Measurements from ENCODE around the gene ARID5B. TPM values are rescaled to one million over a fixed set of nuclear protein-coding genes. Genes with fewer than 3 reads are reported as not detected.

The ARID5B gene
- total RNA-seq, 4 donors from 2014 or later = 7.6 to 36.3 (median 21.2) TPM

- intact Hi-C loops (cut with DNase I) = no loop called here
- Histone ChIP-seq H3K4me1 (no peaks in the 10 kb centered on the region), H3K9me3 (no peaks in the 10 kb centered on the region), H3K27me3 (no peaks in the 10 kb centered on the region), H3K27ac (no peak overlapping the region), H3K36me3 (no peaks in the 10 kb centered on the region), H3K4me3 (replicated peaks in 1 of 3) (no peak overlapping the region)
- no peak for DNase-seq
- 83 to 91% methylated on average over 1 of the region's 1 CpG for WGBS, 2 donors
- TF ChIP-seq CTCF (IDR thresholded peaks at IDR 0.05) (no peak), POLR2A (IDR thresholded peaks at IDR 0.05) (no peak)
These were observed 219.7 kb downstream of the ARID5B start for GRCh38 chr10:62121187-62121530.

GRCh38 chr10:62127975-62128374, 226.5 kb downstream of the ARID5B start:
- TF ChIP-seq POLR2A (IDR thresholded peaks at IDR 0.05) = no peak
- TF ChIP-seq CTCF (IDR thresholded peaks at IDR 0.05) = no peak

GRCh38 chr10:62130948-62131347, 229.4 kb downstream of the ARID5B start:
- DNase-seq = no peak
- WGBS, 2 donors = 76 to 78% methylated on average over 3 of the region's 3 CpGs

More at GRCh38 chr10:62127975-62128374, 226.5 kb downstream of the ARID5B start:
- Histone ChIP-seq H3K27ac (no peak overlapping the region), H3K4me1 (no peaks in the 10 kb centered on the region), H3K4me3 (replicated peaks in 1 of 3) (no peak overlapping the region), H3K36me3 (no peaks in the 10 kb centered on the region), H3K27me3 (no peaks in the 10 kb centered on the region), H3K9me3 (no peaks in the 10 kb centered on the region)
- intact Hi-C loops (cut with DNase I) = no loop called here
- no peak for DNase-seq
- WGBS, 2 donors = 85 to 96% methylated on average over 2 of the region's 2 CpGs

GRCh38 chr10:62131724-62132123, 230.2 kb downstream of the ARID5B start:
- DNase-seq = no peak
- Histone ChIP-seq H3K27ac (no peak overlapping the region), H3K4me3 (replicated peaks in 1 of 3) (no peak overlapping the region), H3K36me3 (no peaks in the 10 kb centered on the region), H3K27me3 (no peaks in the 10 kb centered on the region), H3K9me3 (no peaks in the 10 kb centered on the region), H3K4me1 (no peaks in the 10 kb centered on the region)
- TF ChIP-seq CTCF (IDR thresholded peaks at IDR 0.05) (no peak), POLR2A (IDR thresholded peaks at IDR 0.05) (no peak)
- WGBS, 2 donors = 94 to 99% methylated on average over 4 of the region's 4 CpGs
- intact Hi-C loops (cut with DNase I) = no loop called here

More at GRCh38 chr10:62130948-62131347, 229.4 kb downstream of the ARID5B start:
- Histone ChIP-seq H3K36me3 (no peaks in the 10 kb centered on the region), H3K27ac (peak overlapping the region in 1 of 3 donors; percentile 3), H3K4me1 (no peaks in the 10 kb centered on the region), H3K27me3 (no peaks in the 10 kb centered on the region), H3K4me3 (replicated peaks in 1 of 3) (no peak overlapping the region), H3K9me3 (no peaks in the 10 kb centered on the region)
- TF ChIP-seq POLR2A (IDR thresholded peaks at IDR 0.05) (no peak), CTCF (IDR thresholded peaks at IDR 0.05) (no peak)
- intact Hi-C loops (cut with DNase I) = no loop called here

- Histone ChIP-seq H3K36me3 (no peaks in the 10 kb centered on the region), H3K27ac (no peak overlapping the region), H3K27me3 (no peaks in the 10 kb centered on the region), H3K4me3 (replicated peaks in 1 of 3) (no peak overlapping the region), H3K9me3 (no peaks in the 10 kb centered on the region), H3K4me1 (no peaks in the 10 kb centered on the region)
- intact Hi-C loops (cut with DNase I) = no loop called here
- TF ChIP-seq POLR2A (IDR thresholded peaks at IDR 0.05) (no peak), CTCF (IDR thresholded peaks at IDR 0.05) (no peak)
- DNase-seq = no peak
These were observed 232.1 kb downstream of the ARID5B start for GRCh38 chr10:62133618-62134017.
